Lung (tissue), 12 donors: ENCODE results near the gene NPB. TPM values are rescaled to one million over a fixed set of nuclear protein-coding genes. Genes with fewer than 3 reads are reported as not detected.

ENCODE experiments used
- ATAC-seq: fragments of 200-7000 bp; cut with Tn5 transposase; one replicate; pipeline ENCODE4 v1.9.1; 2020; ENCODE audit warnings: moderate number of reproducible peaks; ENCODE audit not compliant: insufficient read depth, low FRiP score
- DNase-seq, 3 donors: peaks; one replicate each; pipeline ENCODE4 v3.0.0-alpha.2; 2013 to 2017
- H3K27ac ChIP-seq, 2 donors: one replicate each; pipeline ENCODE4 v1.5.1; 2013; ENCODE audit warnings: mild to moderate bottlenecking in 2 of 2, moderate library complexity in 2 of 2, control low read depth in 1 of 2, inconsistent platforms in 1 of 2, low read depth in 1 of 2, low read length in 1 of 2
- H3K27me3 ChIP-seq, 3 donors: one replicate each; pipeline ENCODE4 v1.5.1; 2013; ENCODE audit warnings: low read length in 2 of 3; ENCODE audit not compliant: control insufficient read depth in 3 of 3, insufficient read depth in 3 of 3
- H3K36me3 ChIP-seq, 4 donors: one replicate each; pipeline ENCODE4 v1.5.1; 2013; ENCODE audit warnings: low read length in 4 of 4, mild to moderate bottlenecking in 1 of 4, moderate library complexity in 1 of 4; ENCODE audit not compliant: control insufficient read depth in 4 of 4, insufficient read depth in 4 of 4
- H3K4me1 ChIP-seq, 5 donors: one replicate each; pipeline ENCODE4 v1.5.1; 2013; ENCODE audit warnings: low read length in 5 of 5, mild to moderate bottlenecking in 2 of 5, moderate library complexity in 1 of 5; ENCODE audit not compliant: control insufficient read depth in 5 of 5, insufficient read depth in 5 of 5
- H3K4me3 ChIP-seq: one replicate; pipeline ENCODE4 v1.5.1; 2013; ENCODE audit warnings: mild to moderate bottlenecking, control low read depth, moderate library complexity
- H3K9ac ChIP-seq, 2 donors: one replicate each; pipeline ENCODE4 v1.5.1; 2013; ENCODE audit warnings: low read length in 2 of 2, control low read depth in 1 of 2; ENCODE audit not compliant: insufficient read depth in 1 of 2
- H3K9me3 ChIP-seq, 4 donors: one replicate each; pipeline ENCODE4 v1.5.1; 2013; ENCODE audit warnings: low read length in 3 of 4, mild to moderate bottlenecking in 1 of 4, moderate library complexity in 1 of 4; ENCODE audit not compliant: control insufficient read depth in 4 of 4, insufficient read depth in 3 of 4
- WGBS, 2 donors: extraction: QIAGEN DNeasy Blood & Tissue Kit; methylation state at CpG; one replicate each; pipeline ENCODE4 v1.1.7; 2013; 5-methylcytosine and 5-hydroxymethylcytosine counted together
- polyA plus RNA-seq, 2 donors: library from polyadenylated mRNA; stranded (reverse); fragments of 200-250 nt; gene quantifications; one replicate each; pipeline ENCODE4 v1.2.1, GENCODE V29; 2013
- total RNA-seq, 2 donors: library from RNA; depleted of rRNA in 1 of 2; stranded (reverse); fragments of >200 nt in 1 of 2; gene quantifications; one replicate each; pipeline ENCODE4 v1.2.1, GENCODE V29; 2014 to 2021
- TF ChIP-seq, protein P1 (sequence below): IDR thresholded peaks from 2 replicates; pipeline ENCODE4 v1.5.1; 2012; ENCODE audit warnings: mild to moderate bottlenecking; ENCODE audit errors: control extremely low read depth, extremely low read depth
- donor health status: control.
- donor health status: control.
- donor health status: Bipolar disorder and iron deficiency.
- donor health status: healthy.
- donor health status: DM: yes; HTN: yes; CAD: no.

NPB gene
- total and polyA plus RNA-seq, 4 donors, result 0.41 to 0.55 (median 0.46) TPM

DNA sequence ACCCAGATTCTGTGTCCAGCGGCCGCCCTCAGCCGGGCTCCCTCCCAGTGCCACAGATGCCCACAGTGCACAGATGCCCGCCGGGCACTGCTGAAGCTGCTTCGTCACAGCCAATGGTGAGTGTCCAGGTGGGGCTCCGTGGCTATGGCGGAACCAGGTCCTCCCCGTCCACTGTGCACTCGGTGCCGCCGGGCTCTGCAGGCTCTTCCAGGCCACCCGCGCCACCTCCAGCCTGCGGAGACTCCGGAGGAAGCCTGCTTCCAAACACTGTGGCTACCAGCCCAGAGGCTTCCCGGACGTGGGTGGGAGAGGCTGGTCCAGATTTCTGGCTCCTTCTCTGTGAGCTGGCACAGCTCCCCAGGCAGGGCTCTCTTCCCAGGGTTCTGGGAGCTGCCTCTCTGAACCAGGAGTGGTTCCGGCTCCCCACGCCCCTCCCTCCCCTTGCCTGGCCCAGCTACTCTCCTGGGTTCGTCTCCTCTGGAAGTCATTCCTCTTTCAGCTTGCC is 37.9 kb downstream of the NPB start:
- H3K27me3 ChIP-seq, result peaks cover 0 to 6% (median 3%) of the 10 kb centered on the region in 3 donors
- no peak for ATAC-seq
- no peaks in the 10 kb centered on the region for H3K9me3 ChIP-seq
- TF ChIP-seq, protein P1, sequence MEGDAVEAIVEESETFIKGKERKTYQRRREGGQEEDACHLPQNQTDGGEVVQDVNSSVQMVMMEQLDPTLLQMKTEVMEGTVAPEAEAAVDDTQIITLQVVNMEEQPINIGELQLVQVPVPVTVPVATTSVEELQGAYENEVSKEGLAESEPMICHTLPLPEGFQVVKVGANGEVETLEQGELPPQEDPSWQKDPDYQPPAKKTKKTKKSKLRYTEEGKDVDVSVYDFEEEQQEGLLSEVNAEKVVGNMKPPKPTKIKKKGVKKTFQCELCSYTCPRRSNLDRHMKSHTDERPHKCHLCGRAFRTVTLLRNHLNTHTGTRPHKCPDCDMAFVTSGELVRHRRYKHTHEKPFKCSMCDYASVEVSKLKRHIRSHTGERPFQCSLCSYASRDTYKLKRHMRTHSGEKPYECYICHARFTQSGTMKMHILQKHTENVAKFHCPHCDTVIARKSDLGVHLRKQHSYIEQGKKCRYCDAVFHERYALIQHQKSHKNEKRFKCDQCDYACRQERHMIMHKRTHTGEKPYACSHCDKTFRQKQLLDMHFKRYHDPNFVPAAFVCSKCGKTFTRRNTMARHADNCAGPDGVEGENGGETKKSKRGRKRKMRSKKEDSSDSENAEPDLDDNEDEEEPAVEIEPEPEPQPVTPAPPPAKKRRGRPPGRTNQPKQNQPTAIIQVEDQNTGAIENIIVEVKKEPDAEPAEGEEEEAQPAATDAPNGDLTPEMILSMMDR, result no peak
- H3K27ac ChIP-seq, result no peak overlapping the region
- WGBS, 2 donors, result 70 to 75% methylated on average over 21 of the region's 21 CpGs
- H3K9ac ChIP-seq, result no peak overlapping the region
- no peak for DNase-seq
- peaks cover 0 to 11% (median 0%) of the 10 kb centered on the region in 5 donors for H3K4me1 ChIP-seq
- no peaks in the 10 kb centered on the region for H3K36me3 ChIP-seq
- no peak overlapping the region for H3K4me3 ChIP-seq

DNA sequence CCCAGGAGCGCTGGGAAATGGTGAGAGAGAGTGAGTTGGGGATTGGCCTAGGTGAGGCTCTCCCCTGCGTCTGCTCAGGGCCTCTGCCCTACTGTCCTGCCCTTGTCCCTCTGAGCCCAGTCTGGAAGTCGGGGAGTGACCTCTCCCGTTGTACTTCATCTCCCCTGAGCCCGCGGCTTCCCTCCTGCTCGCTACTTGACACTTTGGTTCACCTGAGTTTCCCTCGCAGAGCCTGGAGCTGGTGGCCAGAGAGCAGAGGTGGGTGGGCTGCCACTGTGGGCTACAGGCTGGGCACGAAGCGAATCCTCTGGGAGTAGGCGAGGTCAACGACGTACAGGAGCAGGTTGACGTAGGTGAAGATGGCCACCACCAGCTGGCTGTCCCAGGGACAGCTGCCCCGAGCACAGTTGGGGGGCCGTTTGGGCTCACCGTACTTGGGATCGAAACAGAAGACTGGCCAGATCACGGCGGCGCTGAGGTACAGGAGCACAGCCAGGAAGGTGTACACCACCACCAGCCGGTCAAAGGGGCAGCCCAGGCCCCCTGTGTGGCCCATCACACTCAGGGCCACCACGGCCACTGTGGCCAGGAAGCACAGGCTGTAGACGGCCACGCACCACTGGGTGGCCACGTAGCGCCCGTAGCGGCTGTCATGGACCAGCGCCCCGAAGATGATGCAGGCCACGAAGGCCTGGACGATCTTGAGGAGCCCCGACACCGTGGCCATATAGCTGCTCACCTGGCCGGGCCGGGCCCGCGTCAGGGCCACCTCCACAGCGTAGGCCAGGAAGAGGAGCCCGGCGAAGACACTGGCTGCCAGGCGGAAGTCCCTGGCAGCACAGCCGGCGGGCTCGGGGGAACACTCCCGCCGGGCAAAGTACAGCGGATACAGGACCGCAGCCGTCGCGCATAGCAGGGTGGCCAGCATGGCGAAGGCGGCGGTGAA is 38.8 kb downstream of the NPB start:
- DNase-seq (no peak), ATAC-seq (no peak)

GRCh38 chr17:81941484-81942166 is 39.6 kb downstream of the NPB start:
- TF ChIP-seq, protein P1, result no peak
- DNase-seq, result no peak
- no peak for ATAC-seq
- Histone ChIP-seq H3K27me3 (peaks cover 0 to 6% (median 3%) of the 10 kb centered on the region in 3 donors), H3K9me3 (no peaks in the 10 kb centered on the region), H3K4me1 (peaks cover 0 to 5% (median 0%) of the 10 kb centered on the region in 5 donors), H3K9ac (no peak overlapping the region), H3K4me3 (no peak overlapping the region), H3K36me3 (no peaks in the 10 kb centered on the region), H3K27ac (peak overlapping the region in 1 of 2 donors; percentile 52)
- 47 to 56% methylated on average over 27 to 30 of the region's 30 CpGs for WGBS, 2 donors

More for the DNA sequence above, 38.8 kb downstream of the NPB start:
- Histone ChIP-seq H3K27me3 (peaks cover 0 to 6% (median 3%) of the 10 kb centered on the region in 3 donors), H3K9me3 (no peaks in the 10 kb centered on the region), H3K4me3 (no peak overlapping the region), H3K9ac (no peak overlapping the region), H3K27ac (no peak overlapping the region), H3K36me3 (no peaks in the 10 kb centered on the region), H3K4me1 (peaks cover 0 to 8% (median 0%) of the 10 kb centered on the region in 5 donors)
- WGBS, 2 donors, result 91 to 95% methylated on average over 56 of the region's 56 CpGs
- TF ChIP-seq, protein P1, result no peak
